ENCODE data around the gene GCFC2.

GRCh38 chr2:75679556-75679955 is 31.2 kb downstream of the GCFC2 start:
- TF ChIP-seq CTCF (conservative IDR thresholded peaks at IDR 0.05; ENCODE audit: low read depth, low read length) (no peak), EZH2phosphoT487 (IDR thresholded peaks at IDR 0.05; ENCODE audit: borderline replicate concordance, low read length) (no peak)
